ENCODE measurements around the gene CCR5AS.

DNA sequence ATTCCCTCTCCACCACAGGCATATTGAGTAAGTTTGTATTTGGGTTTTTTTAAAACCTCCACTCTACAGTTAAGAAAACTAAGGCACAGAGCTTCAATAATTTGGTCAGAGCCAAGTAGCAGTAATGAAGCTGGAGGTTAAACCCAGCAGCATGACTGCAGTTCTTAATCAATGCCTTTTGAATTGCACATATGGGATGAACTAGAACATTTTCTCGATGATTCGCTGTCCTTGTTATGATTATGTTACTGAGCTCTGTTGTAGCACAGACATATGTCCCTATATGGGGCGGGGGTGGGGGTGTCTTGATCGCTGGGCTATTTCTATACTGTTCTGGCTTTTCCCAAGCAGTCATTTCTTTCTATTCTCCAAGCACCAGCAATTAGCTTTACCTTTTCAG is 37.7 kb downstream of the CCR5AS start:
- TF ChIP-seq, protein P1, sequence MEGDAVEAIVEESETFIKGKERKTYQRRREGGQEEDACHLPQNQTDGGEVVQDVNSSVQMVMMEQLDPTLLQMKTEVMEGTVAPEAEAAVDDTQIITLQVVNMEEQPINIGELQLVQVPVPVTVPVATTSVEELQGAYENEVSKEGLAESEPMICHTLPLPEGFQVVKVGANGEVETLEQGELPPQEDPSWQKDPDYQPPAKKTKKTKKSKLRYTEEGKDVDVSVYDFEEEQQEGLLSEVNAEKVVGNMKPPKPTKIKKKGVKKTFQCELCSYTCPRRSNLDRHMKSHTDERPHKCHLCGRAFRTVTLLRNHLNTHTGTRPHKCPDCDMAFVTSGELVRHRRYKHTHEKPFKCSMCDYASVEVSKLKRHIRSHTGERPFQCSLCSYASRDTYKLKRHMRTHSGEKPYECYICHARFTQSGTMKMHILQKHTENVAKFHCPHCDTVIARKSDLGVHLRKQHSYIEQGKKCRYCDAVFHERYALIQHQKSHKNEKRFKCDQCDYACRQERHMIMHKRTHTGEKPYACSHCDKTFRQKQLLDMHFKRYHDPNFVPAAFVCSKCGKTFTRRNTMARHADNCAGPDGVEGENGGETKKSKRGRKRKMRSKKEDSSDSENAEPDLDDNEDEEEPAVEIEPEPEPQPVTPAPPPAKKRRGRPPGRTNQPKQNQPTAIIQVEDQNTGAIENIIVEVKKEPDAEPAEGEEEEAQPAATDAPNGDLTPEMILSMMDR (IDR thresholded peaks at IDR 0.05; ENCODE audit: low read depth, low read length) = no peak
- no peak for TF ChIP-seq EZH2phosphoT487 (IDR thresholded peaks at IDR 0.05; ENCODE audit: low read depth)

All from OCI-LY3 (cell line).